AG04449 (cell line): ENCODE results near the gene PLXDC2.

Experiments
- CTCF ChIA-PET: fragments of 350-600 bp; formaldehyde crosslinking; extraction: SDS; loops from one replicate; lab custom pipeline; 2021; ENCODE audit warnings: antibody characterized with exemption; lab: Yijun Ruan, JAX
- POLR2A ChIA-PET: fragments of 400-600, 350-600 bp; formaldehyde crosslinking; extraction: SDS; loops from one replicate; lab custom pipeline; 2020; ENCODE audit warnings: antibody characterized with exemption, inconsistent platforms; lab: Yijun Ruan, JAX
- DNase-seq: peaks from one replicate; pipeline ENCODE4 v3.0.0-alpha.2; 2010; ENCODE audit warnings: low read depth, low spot score
- H3K4me3 ChIP-seq: 2 replicates; pipeline ENCODE4 v1.5.1; 2011; ENCODE audit warnings: low read depth, mild to moderate bottlenecking, control low read depth, low read length
- CTCF ChIP-seq: IDR thresholded peaks from one replicate; pipeline ENCODE4 v1.5.1; 2011; ENCODE audit warnings: mild to moderate bottlenecking, moderate library complexity, low read length, control low read depth, inconsistent platforms; ENCODE audit not compliant: insufficient read depth; ENCODE audit errors: missing control alignments

The PLXDC2 gene

GRCh38 chr10:20254497-20254896, 438.3 kb downstream of the PLXDC2 start:
- ChIA-PET CTCF (no interaction called here), POLR2A (no interaction called here)
- no peak for DNase-seq
- H3K4me3 ChIP-seq: no peak overlapping the region
- TF ChIP-seq CTCF: no peak

- H3K4me3 ChIP-seq: no peak overlapping the region
- no peak for DNase-seq
- ChIA-PET POLR2A (no interaction called here), CTCF (no interaction called here)
- TF ChIP-seq CTCF: no peak
Observed at GRCh38 chr10:20256969-20257368, 440.7 kb downstream of the PLXDC2 start.

GRCh38 chr10:20257422-20257821, 441.2 kb downstream of the PLXDC2 start:
- no peak for DNase-seq
- no peak overlapping the region for H3K4me3 ChIP-seq
- TF ChIP-seq CTCF: no peak
- ChIA-PET POLR2A (no interaction called here), CTCF (no interaction called here)

- POLR2A ChIA-PET: no interaction called here
Observed at GRCh38 chr10:20265146-20265545, 448.9 kb downstream of the PLXDC2 start.

GRCh38 chr10:20267734-20268133, 451.5 kb downstream of the PLXDC2 start:
- TF ChIP-seq CTCF: no peak
- POLR2A ChIA-PET: no interaction called here
- no peak for DNase-seq
- CTCF ChIA-PET: no interaction called here
- H3K4me3 ChIP-seq: no peak overlapping the region

More at GRCh38 chr10:20265146-20265545, 448.9 kb downstream of the PLXDC2 start:
- no peak for TF ChIP-seq CTCF
- DNase-seq: no peak
- H3K4me3 ChIP-seq: no peak overlapping the region
- CTCF ChIA-PET: no interaction called here

GRCh38 chr10:20271490-20271889, 455.3 kb downstream of the PLXDC2 start:
- ChIA-PET POLR2A (no interaction called here), CTCF (no interaction called here)
- DNase-seq: no peak
- no peak overlapping the region for H3K4me3 ChIP-seq
- no peak for TF ChIP-seq CTCF
